HG03575 (cell line): ENCODE measurements around the gene RCOR3.

Experiments used
- ATAC-seq: cut with Tn5 transposase; IDR thresholded peaks from one replicate; pipeline ENCODE4 v1.9.1; 2021; ENCODE audit not compliant: unreplicated experiment, insufficient number of reproducible peaks, low FRiP score; ENCODE audit errors: extremely low read depth

Gene RCOR3

GRCh38 chr1:211355873-211356272 lies 96.7 kb downstream of the RCOR3 start:
- no peak for ATAC-seq

GRCh38 chr1:211356723-211357407 lies 97.7 kb downstream of the RCOR3 start:
- no peak for ATAC-seq

DNA sequence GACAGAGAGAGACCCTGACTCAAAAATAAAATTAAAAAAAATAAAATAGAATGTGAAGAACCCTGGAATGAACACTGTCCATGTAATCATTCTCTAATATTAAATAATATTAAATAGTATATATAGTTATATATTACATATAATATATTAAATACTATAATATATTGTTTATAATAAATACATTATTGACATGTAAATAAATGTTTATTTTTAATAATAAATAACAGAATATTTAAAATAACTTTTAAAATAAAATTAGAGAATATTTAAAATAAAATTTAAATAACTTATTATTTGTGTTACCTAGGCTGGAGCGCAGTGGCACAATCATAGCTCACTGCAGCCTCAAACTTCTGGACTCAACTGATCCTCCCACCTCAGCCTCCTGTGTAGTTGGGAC lies 99.5 kb downstream of the RCOR3 start:
- no peak for ATAC-seq

- no peak for ATAC-seq
Measured at GRCh38 chr1:211359876-211360275, 100.7 kb downstream of the RCOR3 start.

GRCh38 chr1:211361202-211361601 lies 102.0 kb downstream of the RCOR3 start:
- no peak for ATAC-seq
